IPS-18a (cell line): Measurements from ENCODE around the gene LYPD6B.
"Not testable (repeated sequence)": the region's sequence is repeated elsewhere in the genome, so short reads cannot be mapped to it uniquely, and the experiment has no call there.

Source experiments
- H3K27ac ChIP-seq: one replicate; pipeline ENCODE4 v1.5.1; 2013; ENCODE audit warnings: low read length
- H3K27me3 ChIP-seq: one replicate; pipeline ENCODE4 v1.6.1; 2013; ENCODE audit warnings: mild to moderate bottlenecking, low read length; ENCODE audit not compliant: control insufficient read depth, insufficient read depth
- H3K36me3 ChIP-seq: one replicate; pipeline ENCODE4 v1.6.1; 2013; ENCODE audit warnings: low read depth, low read length; ENCODE audit not compliant: control insufficient read depth
- H3K4me1 ChIP-seq: one replicate; pipeline ENCODE4 v1.6.1; 2013; ENCODE audit warnings: low read depth, low read length; ENCODE audit not compliant: control insufficient read depth
- H3K4me3 ChIP-seq: one replicate; pipeline ENCODE4 v1.5.1; 2013; ENCODE audit warnings: low read length
- H3K9ac ChIP-seq: one replicate; pipeline ENCODE4 v1.6.1; 2013; ENCODE audit warnings: mild to moderate bottlenecking, low read length, moderate library complexity
- H3K9me3 ChIP-seq: one replicate; pipeline ENCODE4 v1.6.1; 2013; ENCODE audit warnings: low read depth, low read length; ENCODE audit not compliant: control insufficient read depth

LYPD6B gene

DNA sequence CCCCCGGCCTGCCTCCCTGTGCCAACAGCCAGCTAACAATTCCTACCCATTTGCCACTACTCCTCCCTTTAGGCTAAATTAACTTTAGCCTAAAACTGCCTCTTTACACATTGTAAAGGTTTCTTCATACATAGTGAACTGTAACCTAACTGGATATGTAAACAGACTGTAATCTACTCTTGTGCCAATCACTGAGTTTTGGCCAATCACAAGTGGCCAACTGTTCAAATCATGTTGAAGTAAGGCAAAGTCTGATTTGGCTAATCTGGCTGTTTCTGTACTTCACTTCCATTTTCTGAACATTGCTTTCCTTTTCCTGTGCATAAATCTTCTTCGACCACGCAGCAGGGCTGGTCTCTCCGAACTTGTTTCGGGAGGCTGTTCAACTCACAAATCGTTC lies 188.3 kb downstream of the LYPD6B start:
- Histone ChIP-seq H3K9me3 (no peaks in the 10 kb centered on the region), H3K27me3 (no peaks in the 10 kb centered on the region), H3K36me3 (no peaks in the 10 kb centered on the region), H3K4me1 (peaks cover 11% of the 10 kb centered on the region), H3K27ac (no peak overlapping the region), H3K9ac (no peak overlapping the region), H3K4me3 (no peak overlapping the region)

GRCh38 chr2:149235816-149236375 lies 197.4 kb downstream of the LYPD6B start:
- H3K4me1 ChIP-seq: no peaks in the 10 kb centered on the region
- no peaks in the 10 kb centered on the region for H3K9me3 ChIP-seq
- H3K36me3 ChIP-seq: no peaks in the 10 kb centered on the region
- H3K27ac ChIP-seq: no peak overlapping the region
- no peak overlapping the region for H3K9ac ChIP-seq
- no peak overlapping the region for H3K4me3 ChIP-seq
- no peaks in the 10 kb centered on the region for H3K27me3 ChIP-seq

GRCh38 chr2:149236410-149236809 lies 197.9 kb downstream of the LYPD6B start:
- Histone ChIP-seq H3K9me3 (no peaks in the 10 kb centered on the region), H3K27me3 (no peaks in the 10 kb centered on the region), H3K4me1 (no peaks in the 10 kb centered on the region), H3K27ac (no peak overlapping the region), H3K36me3 (no peaks in the 10 kb centered on the region), H3K9ac (no peak overlapping the region), H3K4me3 (no peak overlapping the region)

GRCh38 chr2:149246186-149246585 lies 207.7 kb downstream of the LYPD6B start:
- Histone ChIP-seq H3K36me3 (no peaks in the 10 kb centered on the region), H3K27ac (no peak overlapping the region), H3K4me3 (no peak overlapping the region), H3K9ac (no peak overlapping the region), H3K9me3 (no peaks in the 10 kb centered on the region), H3K4me1 (no peaks in the 10 kb centered on the region), H3K27me3 (no peaks in the 10 kb centered on the region)

- not testable (repeated sequence) for H3K4me1 ChIP-seq, H3K9ac ChIP-seq, H3K27me3 ChIP-seq, H3K9me3 ChIP-seq, H3K36me3 ChIP-seq, H3K27ac ChIP-seq, H3K4me3 ChIP-seq
Observed at GRCh38 chr2:149251436-149251835, 212.9 kb downstream of the LYPD6B start.

- H3K9me3 ChIP-seq, H3K4me1 ChIP-seq, H3K4me3 ChIP-seq, H3K27me3 ChIP-seq, H3K27ac ChIP-seq, H3K9ac ChIP-seq, H3K36me3 ChIP-seq: not testable (repeated sequence)
Observed at GRCh38 chr2:149256877-149257276, 218.4 kb downstream of the LYPD6B start.

- Histone ChIP-seq H3K9ac (no peak overlapping the region), H3K4me3 (no peak overlapping the region), H3K9me3 (no peaks in the 10 kb centered on the region), H3K27ac (no peak overlapping the region), H3K4me1 (peaks cover 10% of the 10 kb centered on the region), H3K27me3 (no peaks in the 10 kb centered on the region), H3K36me3 (no peaks in the 10 kb centered on the region)
Observed at GRCh38 chr2:149258531-149258930, 220.0 kb downstream of the LYPD6B start.

- H3K4me1 ChIP-seq: peaks cover 10% of the 10 kb centered on the region
- H3K9ac ChIP-seq: no peak overlapping the region
- no peaks in the 10 kb centered on the region for H3K9me3 ChIP-seq
- no peaks in the 10 kb centered on the region for H3K36me3 ChIP-seq
- no peaks in the 10 kb centered on the region for H3K27me3 ChIP-seq
- H3K27ac ChIP-seq: no peak overlapping the region
- no peak overlapping the region for H3K4me3 ChIP-seq
Observed at GRCh38 chr2:149259136-149259535, 220.6 kb downstream of the LYPD6B start.

GRCh38 chr2:149261692-149262091 lies 223.2 kb downstream of the LYPD6B start:
- Histone ChIP-seq H3K4me3 (no peak overlapping the region), H3K27ac (no peak overlapping the region), H3K9ac (no peak overlapping the region), H3K4me1 (peaks cover 10% of the 10 kb centered on the region), H3K27me3 (no peaks in the 10 kb centered on the region), H3K9me3 (no peaks in the 10 kb centered on the region), H3K36me3 (no peaks in the 10 kb centered on the region)
